MV-4-11 (cell line): ENCODE measurements around the gene NLRC5.
"Not testable (repeated sequence)": the region's sequence is repeated elsewhere in the genome, so short reads cannot be mapped to it uniquely, and the experiment has no call there.

Experiments
- DNase-seq: peaks from one replicate; lab custom pipeline; 2025; lab: John Stamatoyannopoulos, UW

NLRC5 gene

GRCh38 chr16:57100445-57100844 is 111.1 kb downstream of the NLRC5 start:
- DNase-seq, result no peak

GRCh38 chr16:57102888-57103851 is 113.8 kb downstream of the NLRC5 start:
- DNase-seq, result no peak

DNA sequence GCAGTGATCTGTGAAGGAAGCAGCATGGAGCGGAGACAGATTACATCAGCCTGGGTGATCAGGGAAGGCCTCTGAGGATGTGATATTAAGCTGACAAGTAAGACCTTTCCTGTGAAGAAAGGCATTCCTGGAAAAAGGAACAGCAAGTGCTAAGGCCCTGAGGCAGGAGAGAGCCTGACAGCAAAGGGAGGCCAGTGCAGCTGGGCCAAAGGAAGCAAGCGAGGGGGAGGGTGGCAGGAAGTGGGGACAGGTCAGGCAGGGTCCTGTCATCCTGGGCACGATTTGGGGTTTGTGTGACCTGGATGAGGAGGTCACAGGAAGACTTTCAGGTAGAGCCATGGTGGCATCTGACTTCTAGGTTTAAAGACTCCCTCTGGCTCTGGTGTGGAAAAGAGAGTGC is 115.3 kb downstream of the NLRC5 start:
- DNase-seq, result no peak

DNA sequence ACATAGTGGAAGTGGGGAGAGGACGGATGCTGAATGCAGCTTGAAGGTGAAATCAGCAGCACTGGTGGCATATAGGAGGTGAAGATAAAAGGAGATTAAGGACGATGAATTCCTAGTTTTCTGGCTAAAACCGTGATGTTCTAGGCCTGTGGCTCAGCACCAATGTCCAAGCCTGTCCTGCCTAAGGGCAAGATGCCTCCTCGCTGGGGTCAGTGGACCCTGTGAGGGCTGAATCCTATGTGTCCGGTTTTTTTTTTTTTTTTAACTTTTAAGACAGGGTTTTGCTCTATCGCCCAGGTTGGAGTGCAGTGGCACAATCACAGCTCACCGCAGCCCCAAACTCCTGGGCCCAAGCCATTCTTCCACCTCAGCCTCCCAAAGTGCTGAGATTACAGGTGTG is 115.8 kb downstream of the NLRC5 start:
- no peak for DNase-seq

DNA sequence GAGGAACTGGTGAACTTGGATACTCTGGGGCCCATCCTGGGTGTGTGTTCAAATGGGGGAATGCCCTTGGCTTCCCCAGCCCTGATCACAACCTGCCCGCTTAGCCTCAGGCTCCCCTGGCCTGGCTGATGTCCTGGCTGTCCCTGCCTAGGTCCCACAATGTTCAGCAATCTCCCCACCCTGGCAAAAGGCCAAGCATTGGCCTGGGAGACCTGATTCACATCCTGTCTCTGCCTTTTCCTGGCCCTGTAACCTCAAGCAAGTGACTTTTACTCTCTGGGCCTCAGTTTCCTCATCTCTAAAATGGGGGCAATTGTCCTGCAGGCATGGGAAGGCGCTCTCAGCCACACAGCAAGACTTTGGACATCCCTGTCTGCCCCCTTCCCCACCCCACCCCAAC is 117.4 kb downstream of the NLRC5 start:
- DNase-seq, result no peak

GRCh38 chr16:57107321-57107922 is 118.1 kb downstream of the NLRC5 start:
- DNase-seq, result peak; percentile 42

DNA sequence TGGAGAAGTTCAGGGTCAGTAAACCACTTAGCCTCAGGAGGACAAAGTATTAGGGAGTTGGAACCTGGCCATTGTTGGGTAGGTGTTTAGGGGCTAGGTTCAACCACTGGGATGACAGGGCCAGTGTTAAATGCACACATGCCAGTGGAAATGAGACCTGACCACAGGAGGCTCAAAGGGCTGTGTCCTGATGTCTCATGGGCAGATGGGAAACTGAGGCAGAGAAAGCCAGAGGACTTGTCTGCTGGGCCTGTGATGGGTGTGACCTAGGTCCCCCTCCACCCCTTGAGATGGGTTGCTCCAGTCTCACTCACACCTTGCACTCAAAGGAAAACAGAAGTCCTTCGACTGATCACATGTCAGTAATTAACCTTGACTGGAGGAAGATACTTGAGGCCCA is 119.1 kb downstream of the NLRC5 start:
- no peak for DNase-seq

- not testable (repeated sequence) for DNase-seq
Measured at GRCh38 chr16:57109259-57110105, 120.1 kb downstream of the NLRC5 start.

GRCh38 chr16:57110937-57111336 is 121.6 kb downstream of the NLRC5 start:
- DNase-seq, result no peak

- DNase-seq, result no peak
Measured at GRCh38 chr16:57111420-57111819, 122.1 kb downstream of the NLRC5 start.

- peak; percentile 40 for DNase-seq
Measured at GRCh38 chr16:57112403-57113041, 123.2 kb downstream of the NLRC5 start.

- DNase-seq, result peak; percentile 60
Measured at GRCh38 chr16:57113042-57113453, 123.7 kb downstream of the NLRC5 start.

DNA sequence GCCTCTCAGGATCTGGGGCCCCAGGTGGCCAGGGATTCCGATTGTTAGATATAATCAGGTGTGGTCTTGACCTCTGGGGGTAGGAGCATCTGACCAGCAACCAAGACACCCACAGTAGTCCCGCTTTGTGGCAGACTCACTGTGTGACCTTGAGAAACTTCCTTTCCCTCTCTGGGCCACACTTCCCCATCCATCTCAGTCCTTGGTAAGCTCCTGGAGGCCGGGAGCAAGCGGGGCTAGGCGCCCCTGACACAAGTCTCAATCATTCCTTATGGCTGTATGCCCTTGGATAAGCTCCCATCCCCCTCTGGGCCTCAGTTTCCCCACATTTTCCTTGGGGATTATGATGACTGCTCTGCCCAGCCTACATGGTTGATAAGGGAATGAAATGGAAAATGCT is 124.3 kb downstream of the NLRC5 start:
- no peak for DNase-seq

DNA sequence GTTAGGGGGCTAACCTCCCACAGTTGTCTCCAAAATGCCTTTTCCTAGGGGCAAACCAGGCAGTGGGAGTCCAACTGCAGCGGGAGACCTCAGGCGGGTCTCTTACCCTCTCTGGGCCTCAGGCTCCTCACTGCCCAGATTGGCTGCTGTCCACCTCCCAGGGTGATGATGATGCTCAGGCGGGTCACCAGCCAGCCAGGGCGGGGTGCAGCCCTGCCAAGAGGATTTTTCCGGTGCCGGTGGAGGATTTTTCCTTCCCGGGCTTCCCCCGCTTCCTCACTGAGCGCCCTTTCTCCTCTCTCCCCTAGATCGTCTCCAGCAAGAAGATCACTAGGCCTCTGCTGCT is 125.8 kb downstream of the NLRC5 start:
- no peak for DNase-seq

DNA sequence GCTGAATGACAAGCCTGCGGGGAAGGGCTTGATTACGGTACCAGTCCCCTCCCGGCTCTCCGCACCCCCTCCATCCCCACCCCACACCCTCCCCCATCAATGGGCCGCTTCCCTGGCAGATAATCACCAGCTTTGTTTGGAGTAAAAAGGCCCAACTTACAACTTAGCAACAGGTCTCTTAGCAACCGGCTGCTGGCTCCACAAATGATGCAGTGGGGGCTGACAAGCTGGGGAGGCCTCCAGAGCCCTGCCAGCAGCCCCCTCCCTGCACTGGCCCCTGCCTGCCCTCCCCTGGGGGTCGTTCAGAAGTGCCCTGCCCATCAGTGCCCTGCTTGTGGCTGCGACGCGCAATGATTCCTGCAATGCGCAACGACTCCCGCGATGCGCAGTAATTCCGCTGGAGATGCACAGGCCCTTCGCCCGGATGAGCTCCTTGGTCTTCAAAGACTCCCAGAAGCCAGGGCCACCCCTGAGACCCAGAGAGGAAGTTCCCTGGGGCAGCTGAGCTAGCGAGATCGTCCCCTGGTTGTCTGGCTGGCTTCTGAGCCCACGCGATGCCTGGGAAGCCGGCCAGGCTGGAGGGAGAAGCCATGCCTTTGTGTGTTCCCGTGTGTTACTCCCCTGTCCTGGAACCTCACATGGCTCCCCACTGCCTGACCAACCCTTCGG is 126.3 kb downstream of the NLRC5 start:
- peak; percentile 27 for DNase-seq

DNA sequence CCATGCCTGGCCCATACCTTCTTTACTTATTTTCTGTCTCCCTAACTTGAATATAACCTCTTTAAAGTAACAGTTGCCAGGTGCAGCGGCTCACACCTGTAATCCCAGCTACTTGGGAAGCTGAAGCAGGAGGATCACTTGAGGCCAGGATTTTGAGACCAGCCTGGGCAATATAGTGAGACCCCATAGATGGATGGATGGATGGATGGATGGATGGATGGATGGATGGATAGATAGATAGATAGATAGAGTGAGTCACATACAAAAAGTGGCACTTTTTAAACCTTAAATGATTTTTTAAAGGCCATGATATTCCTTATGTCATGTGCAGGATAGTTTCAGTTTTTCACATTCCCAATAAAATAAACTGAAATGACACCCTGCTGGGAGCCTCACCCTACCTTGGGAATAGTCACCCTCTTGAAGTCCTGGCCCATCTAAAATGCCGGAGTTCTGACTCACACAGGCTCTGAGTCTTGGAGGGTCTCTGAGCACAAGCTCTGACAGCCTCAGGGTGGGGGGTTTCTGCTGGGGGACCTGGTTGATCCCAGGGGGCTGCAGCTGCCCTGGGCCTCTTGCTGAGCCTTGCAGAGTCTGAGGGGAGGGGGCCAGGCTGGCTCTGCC is 129.2 kb downstream of the NLRC5 start:
- DNase-seq, result no peak

GRCh38 chr16:57123216-57123973 is 134.0 kb downstream of the NLRC5 start:
- DNase-seq, result peak; percentile 61

DNA sequence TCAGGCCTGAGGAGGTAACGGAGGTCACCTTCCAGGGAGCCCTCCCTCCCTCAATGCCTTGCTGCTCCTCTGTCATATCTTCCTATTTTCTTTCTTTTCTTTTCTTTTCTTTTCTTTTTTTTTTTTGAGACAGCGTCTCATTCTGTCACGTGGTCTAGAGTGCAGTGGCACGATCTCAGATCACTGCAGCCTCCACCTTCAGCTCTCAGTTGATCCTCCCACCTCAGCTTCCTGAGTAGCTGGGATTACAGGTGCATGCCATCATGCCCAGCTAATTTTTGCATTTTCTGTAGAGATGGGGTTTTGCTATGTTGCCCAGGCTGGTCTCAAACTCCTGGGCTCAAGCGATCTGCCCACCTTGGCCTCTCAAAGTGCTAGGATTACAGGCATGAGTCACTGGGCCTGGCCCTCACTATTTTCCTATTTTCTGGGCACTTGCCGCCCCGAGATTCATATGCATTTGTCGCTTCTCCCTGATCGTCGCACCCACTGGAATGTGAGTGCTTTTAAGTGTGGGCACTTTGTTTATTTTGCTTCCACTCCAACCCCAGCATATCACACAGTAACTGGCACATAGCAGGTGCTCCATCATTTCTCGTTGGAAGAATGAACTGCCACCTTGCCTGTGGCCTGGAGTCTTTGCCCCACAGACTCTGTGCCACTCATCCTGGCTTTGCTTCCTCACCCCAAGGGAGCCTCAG is 134.8 kb downstream of the NLRC5 start:
- DNase-seq, result no peak

GRCh38 chr16:57125376-57125775 is 136.0 kb downstream of the NLRC5 start:
- no peak for DNase-seq

GRCh38 chr16:57125969-57126368 is 136.6 kb downstream of the NLRC5 start:
- DNase-seq, result no peak
